ENCODE measurements around the gene AAK1.
A peak's percentile ranks its signal among the peaks of the same experiment; 100 is the strongest.
"Not testable (repeated sequence)": the region's sequence is repeated elsewhere in the genome, so short reads cannot be mapped to it uniquely, and the experiment has no call there.

The AAK1 gene

GRCh38 chr2:69578198-69578540 is 65.4 kb downstream of the AAK1 start:
- H3K27ac ChIP-seq = no peak overlapping the region
- 0 out of 2 replicates have a peak, but pooled peaks cover 7% of the 10 kb centered on the region for H3K9me3 ChIP-seq
- no peak overlapping the region for H3K4me3 ChIP-seq
- H3K36me3 ChIP-seq = peaks cover 23% of the 10 kb centered on the region
- no peak overlapping the region for H3K9ac ChIP-seq
- 0 out of 2 replicates have a peak overlapping the region, but pooled peaks have one; percentile 10 for H3K4me2 ChIP-seq
- TF ChIP-seq Cebpa-rat (IDR thresholded peaks at IDR 0.05) = no peak
- peaks cover 51% of the 10 kb centered on the region for H3K4me1 ChIP-seq
- no peaks in the 10 kb centered on the region for H3K27me3 ChIP-seq
- H4K20me1 ChIP-seq = peaks cover 47% of the 10 kb centered on the region

GRCh38 chr2:69577467-69578197 is 65.9 kb downstream of the AAK1 start:
- no peak overlapping the region for H3K4me3 ChIP-seq
- H3K9me3 ChIP-seq = 0 out of 2 replicates have a peak, but pooled peaks cover 7% of the 10 kb centered on the region
- no peak overlapping the region for H3K9ac ChIP-seq
- TF ChIP-seq Cebpa-rat (IDR thresholded peaks at IDR 0.05) = no peak
- peaks cover 45% of the 10 kb centered on the region for H3K4me1 ChIP-seq
- no peaks in the 10 kb centered on the region for H3K27me3 ChIP-seq
- H3K27ac ChIP-seq = no peak overlapping the region; the same call in 1 of the 2 replicates
- H3K36me3 ChIP-seq = peaks cover 29% of the 10 kb centered on the region
- H3K4me2 ChIP-seq = peak overlapping the region; percentile 10; the same call in 1 of the 2 replicates
- peaks cover 47% of the 10 kb centered on the region for H4K20me1 ChIP-seq

- Histone ChIP-seq H3K27ac (no peak overlapping the region), H3K9me3 (0 out of 2 replicates have a peak, but pooled peaks cover 7% of the 10 kb centered on the region), H3K36me3 (peaks cover 36% of the 10 kb centered on the region), H3K4me1 (peaks cover 38% of the 10 kb centered on the region), H3K27me3 (no peaks in the 10 kb centered on the region), H3K4me2 (no peak overlapping the region), H3K9ac (no peak overlapping the region), H4K20me1 (peaks cover 49% of the 10 kb centered on the region), H3K4me3 (no peak overlapping the region)
- no peak for TF ChIP-seq Cebpa-rat (IDR thresholded peaks at IDR 0.05)
These were observed 66.7 kb downstream of the AAK1 start for GRCh38 chr2:69576880-69577279.

GRCh38 chr2:69575926-69576325 is 67.6 kb downstream of the AAK1 start:
- Histone ChIP-seq H3K4me1 (peaks cover 32% of the 10 kb centered on the region), H3K36me3 (peaks cover 39% of the 10 kb centered on the region), H3K27ac (no peak overlapping the region), H4K20me1 (peaks cover 47% of the 10 kb centered on the region), H3K4me2 (no peak overlapping the region), H3K9ac (no peak overlapping the region), H3K4me3 (no peak overlapping the region), H3K27me3 (no peaks in the 10 kb centered on the region), H3K9me3 (0 out of 2 replicates have a peak, but pooled peaks cover 7% of the 10 kb centered on the region)
- no peak for TF ChIP-seq Cebpa-rat (IDR thresholded peaks at IDR 0.05)

GRCh38 chr2:69575371-69575770 is 68.2 kb downstream of the AAK1 start:
- H3K9ac ChIP-seq, H3K27ac ChIP-seq, H3K27me3 ChIP-seq, H3K4me3 ChIP-seq, H3K4me2 ChIP-seq, H3K9me3 ChIP-seq: not testable (repeated sequence)
- Histone ChIP-seq H3K4me1 (peaks cover 32% of the 10 kb centered on the region), H3K36me3 (peaks cover 39% of the 10 kb centered on the region), H4K20me1 (peaks cover 48% of the 10 kb centered on the region)

- peaks cover 64% of the 10 kb centered on the region for H4K20me1 ChIP-seq
- peaks cover 23% of the 10 kb centered on the region for H3K4me1 ChIP-seq
- no peak for TF ChIP-seq Cebpa-rat (IDR thresholded peaks at IDR 0.05)
- no peak overlapping the region for H3K4me3 ChIP-seq
- H3K36me3 ChIP-seq = peaks cover 26% of the 10 kb centered on the region
- H3K27ac ChIP-seq = no peak overlapping the region
- H3K27me3 ChIP-seq = no peaks in the 10 kb centered on the region
- no peak overlapping the region for H3K4me2 ChIP-seq
- H3K9me3 ChIP-seq = no peaks in the 10 kb centered on the region
- no peak overlapping the region for H3K9ac ChIP-seq
These were observed 70.9 kb downstream of the AAK1 start for GRCh38 chr2:69572641-69573040.

GRCh38 chr2:69571189-69571588 is 72.3 kb downstream of the AAK1 start:
- TF ChIP-seq Cebpa-rat (IDR thresholded peaks at IDR 0.05) = no peak
- Histone ChIP-seq H3K9ac (no peak overlapping the region), H3K4me2 (no peak overlapping the region), H4K20me1 (peaks cover 67% of the 10 kb centered on the region), H3K36me3 (peaks cover 23% of the 10 kb centered on the region), H3K9me3 (no peaks in the 10 kb centered on the region), H3K4me1 (peaks cover 9% of the 10 kb centered on the region; the same call in 1 of the 2 replicates), H3K27ac (no peak overlapping the region), H3K4me3 (no peak overlapping the region), H3K27me3 (no peaks in the 10 kb centered on the region)

GRCh38 chr2:69570474-69570873 is 73.1 kb downstream of the AAK1 start:
- no peak overlapping the region for H3K9ac ChIP-seq
- no peak for TF ChIP-seq Cebpa-rat (IDR thresholded peaks at IDR 0.05)
- H3K9me3 ChIP-seq = no peaks in the 10 kb centered on the region
- H3K36me3 ChIP-seq = peaks cover 29% of the 10 kb centered on the region
- H3K4me1 ChIP-seq = peaks cover 5% of the 10 kb centered on the region; the same call in 1 of the 2 replicates
- no peaks in the 10 kb centered on the region for H3K27me3 ChIP-seq
- no peak overlapping the region for H3K27ac ChIP-seq
- peaks cover 74% of the 10 kb centered on the region for H4K20me1 ChIP-seq
- no peak overlapping the region for H3K4me2 ChIP-seq
- no peak overlapping the region for H3K4me3 ChIP-seq

GRCh38 chr2:69567909-69568300 is 75.6 kb downstream of the AAK1 start:
- Histone ChIP-seq H3K4me2 (no peak overlapping the region), H3K27me3 (no peaks in the 10 kb centered on the region), H3K4me3 (no peak overlapping the region), H3K9ac (no peak overlapping the region), H3K4me1 (peaks cover 15% of the 10 kb centered on the region), H3K36me3 (peaks cover 21% of the 10 kb centered on the region), H3K27ac (no peak overlapping the region), H3K9me3 (no peaks in the 10 kb centered on the region), H4K20me1 (peaks cover 69% of the 10 kb centered on the region)
- TF ChIP-seq Cebpa-rat (IDR thresholded peaks at IDR 0.05) = no peak

GRCh38 chr2:69567157-69567908 is 76.2 kb downstream of the AAK1 start:
- Histone ChIP-seq H3K9me3 (no peaks in the 10 kb centered on the region), H3K27me3 (no peaks in the 10 kb centered on the region), H3K4me1 (peaks cover 21% of the 10 kb centered on the region), H3K4me3 (no peak overlapping the region), H3K36me3 (peaks cover 16% of the 10 kb centered on the region), H3K4me2 (no peak overlapping the region), H3K9ac (no peak overlapping the region), H3K27ac (no peak overlapping the region), H4K20me1 (peaks cover 63% of the 10 kb centered on the region)
- TF ChIP-seq Cebpa-rat (IDR thresholded peaks at IDR 0.05) = no peak
